GM06990 (cell line): ENCODE results near the gene DOCK9.

ENCODE experiments used
- DNase-seq: peaks from one replicate; pipeline ENCODE4 v3.0.0-alpha.2; 2011; ENCODE audit not compliant: insufficient read length; ENCODE audit errors: extremely low read depth
- H3K27me3 ChIP-seq: replicated peaks from 2 replicates; pipeline ENCODE4 v1.6.0; 2011; ENCODE audit warnings: low read length; ENCODE audit not compliant: control insufficient read depth, insufficient read depth
- H3K36me3 ChIP-seq: 2 replicates; pipeline ENCODE4 v1.5.1; 2011; ENCODE audit warnings: low read length; ENCODE audit not compliant: control insufficient read depth, insufficient read depth
- H3K4me3 ChIP-seq: replicated peaks from 2 replicates; pipeline ENCODE4 v1.5.1; 2011; ENCODE audit warnings: low read depth, mild to moderate bottlenecking, control low read depth, low read length
- TF ChIP-seq, protein P1 (sequence below): IDR thresholded peaks from 2 replicates; pipeline ENCODE4 v1.5.1; 2011; ENCODE audit warnings: low read length, control low read depth, mild to moderate bottlenecking, inconsistent platforms; ENCODE audit not compliant: insufficient read depth, poor library complexity, severe bottlenecking

The DOCK9 gene

DNA sequence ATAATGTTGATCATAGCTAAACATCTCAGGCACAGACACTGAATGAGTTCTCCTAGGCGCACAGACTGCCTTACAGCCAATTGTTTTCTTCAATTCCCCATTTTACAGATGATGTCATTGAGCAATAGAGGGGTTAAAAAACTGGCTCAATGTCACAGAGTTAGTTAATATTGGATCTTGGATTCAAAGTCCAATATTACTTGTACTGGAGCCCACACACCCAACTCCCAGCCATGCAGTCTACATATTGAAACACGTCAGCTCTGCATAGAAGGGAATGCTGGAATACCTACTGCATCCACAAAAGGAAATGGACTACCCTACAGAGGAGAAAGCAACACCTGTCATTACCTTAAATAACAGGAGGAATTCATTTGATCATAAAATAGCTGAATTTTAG, 149.2 kb downstream of the DOCK9 start:
- no peak overlapping the region for H3K4me3 ChIP-seq
- H3K27me3 ChIP-seq, result no peaks in the 10 kb centered on the region
- DNase-seq, result no peak
- no peaks in the 10 kb centered on the region for H3K36me3 ChIP-seq
- TF ChIP-seq, protein P1, sequence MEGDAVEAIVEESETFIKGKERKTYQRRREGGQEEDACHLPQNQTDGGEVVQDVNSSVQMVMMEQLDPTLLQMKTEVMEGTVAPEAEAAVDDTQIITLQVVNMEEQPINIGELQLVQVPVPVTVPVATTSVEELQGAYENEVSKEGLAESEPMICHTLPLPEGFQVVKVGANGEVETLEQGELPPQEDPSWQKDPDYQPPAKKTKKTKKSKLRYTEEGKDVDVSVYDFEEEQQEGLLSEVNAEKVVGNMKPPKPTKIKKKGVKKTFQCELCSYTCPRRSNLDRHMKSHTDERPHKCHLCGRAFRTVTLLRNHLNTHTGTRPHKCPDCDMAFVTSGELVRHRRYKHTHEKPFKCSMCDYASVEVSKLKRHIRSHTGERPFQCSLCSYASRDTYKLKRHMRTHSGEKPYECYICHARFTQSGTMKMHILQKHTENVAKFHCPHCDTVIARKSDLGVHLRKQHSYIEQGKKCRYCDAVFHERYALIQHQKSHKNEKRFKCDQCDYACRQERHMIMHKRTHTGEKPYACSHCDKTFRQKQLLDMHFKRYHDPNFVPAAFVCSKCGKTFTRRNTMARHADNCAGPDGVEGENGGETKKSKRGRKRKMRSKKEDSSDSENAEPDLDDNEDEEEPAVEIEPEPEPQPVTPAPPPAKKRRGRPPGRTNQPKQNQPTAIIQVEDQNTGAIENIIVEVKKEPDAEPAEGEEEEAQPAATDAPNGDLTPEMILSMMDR, result no peak

DNA sequence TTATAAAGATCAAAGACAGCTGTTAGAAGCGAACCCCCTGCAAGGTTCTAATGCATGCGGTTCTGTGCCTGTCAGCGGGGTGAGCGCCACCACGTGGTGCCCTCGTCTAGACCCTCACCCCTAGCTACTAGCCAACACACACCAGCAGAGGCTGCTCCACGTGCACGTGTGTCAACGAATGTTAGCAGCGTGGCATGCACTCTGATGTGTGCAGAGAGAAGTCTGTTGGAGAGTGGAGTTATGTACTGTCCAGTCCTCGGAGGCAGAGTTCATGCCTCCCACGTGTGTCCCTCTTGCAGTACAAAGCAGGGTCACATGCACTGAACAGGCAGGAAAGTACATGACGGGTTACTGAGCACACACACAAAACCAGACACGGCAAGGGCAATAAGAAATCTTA, 150.4 kb downstream of the DOCK9 start:
- Histone ChIP-seq H3K27me3 (no peaks in the 10 kb centered on the region), H3K4me3 (no peak overlapping the region), H3K36me3 (no peaks in the 10 kb centered on the region)
- no peak for DNase-seq
- TF ChIP-seq, protein P1, result no peak

DNA sequence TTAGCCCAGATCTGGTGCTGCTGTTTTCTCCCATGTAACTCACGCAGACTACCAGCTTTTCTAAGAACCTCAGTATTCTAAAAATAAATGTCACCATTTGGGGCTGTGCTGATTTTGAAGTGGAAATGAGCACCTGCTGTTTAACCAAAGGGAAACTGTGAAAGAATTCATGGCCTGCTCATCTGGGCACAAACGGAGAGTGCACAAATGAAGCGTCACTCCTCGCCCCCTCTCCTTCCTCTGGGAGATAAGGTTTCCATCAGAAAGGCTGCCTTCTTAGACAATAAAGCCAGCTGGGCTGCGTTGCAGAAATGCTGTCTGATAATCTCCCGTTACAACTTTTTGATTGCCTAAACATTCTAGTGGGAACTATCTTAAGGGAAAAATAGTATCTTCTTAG, 151.7 kb downstream of the DOCK9 start:
- no peak for DNase-seq
- TF ChIP-seq, protein P1, result no peak
- no peaks in the 10 kb centered on the region for H3K36me3 ChIP-seq

DNA sequence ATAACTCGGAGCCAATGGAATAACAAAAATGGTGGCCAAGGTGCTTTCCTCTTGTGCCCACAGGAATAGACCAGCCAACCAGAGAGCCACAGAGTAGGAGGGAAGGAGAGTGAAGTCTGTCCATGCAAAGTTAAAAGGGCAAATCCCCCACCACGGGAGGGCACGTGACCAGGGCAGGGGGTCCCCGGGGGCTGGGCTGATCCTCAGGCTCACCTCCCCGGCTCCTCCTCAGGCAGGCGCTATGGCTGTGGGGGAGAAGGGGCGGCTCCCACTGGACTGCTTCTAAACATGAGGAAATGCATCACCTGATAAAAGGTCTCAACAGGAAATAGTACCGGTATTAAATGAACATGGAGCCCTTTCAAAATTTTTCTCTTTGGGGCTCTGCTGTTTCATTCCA, 152.2 kb downstream of the DOCK9 start:
- DNase-seq, result no peak
- H3K36me3 ChIP-seq, result no peaks in the 10 kb centered on the region
- H3K4me3 ChIP-seq, result no peak overlapping the region
- no peaks in the 10 kb centered on the region for H3K27me3 ChIP-seq
- TF ChIP-seq, protein P1, result no peak

More for the DNA sequence above, 151.7 kb downstream of the DOCK9 start:
- H3K4me3 ChIP-seq, result no peak overlapping the region
- H3K27me3 ChIP-seq, result no peaks in the 10 kb centered on the region

DNA sequence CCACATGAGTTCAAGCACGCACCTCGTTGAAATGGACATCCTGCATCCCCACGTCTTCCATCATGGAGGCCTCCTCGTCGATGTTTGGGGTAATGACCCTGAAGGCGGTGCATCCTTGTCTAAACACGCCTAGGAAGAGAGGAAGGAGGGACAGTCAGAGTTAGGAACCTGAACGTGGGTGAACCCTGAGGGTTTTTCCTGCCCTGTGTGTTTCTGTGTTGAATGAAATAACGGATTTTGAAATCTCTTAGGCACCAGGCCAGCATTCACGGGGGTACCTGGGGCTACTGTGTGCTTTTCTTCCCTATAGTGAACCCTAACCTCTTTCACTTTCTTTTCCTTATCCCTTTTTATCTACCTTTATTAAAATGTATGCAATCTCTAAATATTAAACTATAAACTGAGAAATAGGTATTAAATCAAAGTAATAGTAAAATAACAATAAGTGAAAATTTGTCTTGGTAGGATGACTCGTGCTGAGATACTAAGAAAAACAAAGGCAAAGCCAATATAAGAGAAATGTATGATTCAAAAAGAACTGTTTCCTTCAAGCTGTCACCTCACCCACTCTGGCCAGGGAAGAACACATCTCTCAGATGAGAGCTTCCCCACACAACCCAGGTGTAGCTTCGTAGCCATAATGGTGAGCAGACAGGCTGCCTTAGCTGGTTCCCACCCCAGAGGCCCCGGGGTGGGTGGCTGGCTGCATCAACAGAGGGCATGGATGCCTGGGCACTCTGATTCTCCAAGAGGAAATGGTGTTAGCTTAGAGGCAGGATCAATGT, 153.3 kb downstream of the DOCK9 start:
- no peak for DNase-seq
- Histone ChIP-seq H3K36me3 (no peaks in the 10 kb centered on the region), H3K27me3 (no peaks in the 10 kb centered on the region), H3K4me3 (no peak overlapping the region)
- TF ChIP-seq, protein P1, result no peak
